Mesodermal cell (in vitro differentiated cells): ENCODE data around the gene SUFU.

Experiments
- H3K27ac ChIP-seq: 2 replicates; pipeline ENCODE4 v1.7.0; 2013; ENCODE audit warnings: mild to moderate bottlenecking, low read depth, low read length, moderate library complexity; ENCODE audit not compliant: severe bottlenecking
- H3K36me3 ChIP-seq: 2 replicates; pipeline ENCODE4 v1.7.1; 2013; ENCODE audit warnings: mild to moderate bottlenecking, low read length, moderate library complexity; ENCODE audit not compliant: control insufficient read depth, insufficient read depth
- H3K4me1 ChIP-seq: one replicate; pipeline ENCODE4 v1.7.1; 2013; ENCODE audit warnings: mild to moderate bottlenecking, low read length; ENCODE audit not compliant: insufficient read depth, control insufficient read depth, poor library complexity, severe bottlenecking
- H3K4me3 ChIP-seq: 2 replicates; pipeline ENCODE4 v1.7.0; 2013; ENCODE audit warnings: low read length, control low read depth, mild to moderate bottlenecking; ENCODE audit not compliant: insufficient read depth, poor library complexity, severe bottlenecking; ENCODE audit errors: extremely low read depth
- H3K9me3 ChIP-seq: 2 replicates; pipeline ENCODE4 v1.7.1; 2013; ENCODE audit warnings: mild to moderate bottlenecking, low read length, moderate library complexity; ENCODE audit not compliant: control insufficient read depth
- WGBS, 2 experiments: methylation state at CpG; one replicate each; pipeline ENCODE4 v1.1.5; 2013; ENCODE audit warnings: missing lambda C conversion rate in 2 of 2; ENCODE audit not compliant: insufficient coverage in 2 of 2; 5-methylcytosine and 5-hydroxymethylcytosine counted together

The SUFU gene

GRCh38 chr10:102675666-102676533 is 172.1 kb downstream of the SUFU start:
- Histone ChIP-seq H3K36me3 (peaks cover 9% of the 10 kb centered on the region), H3K27ac (peak overlapping the region; percentile 92), H3K4me1 (peaks cover 70% of the 10 kb centered on the region), H3K9me3 (no peaks in the 10 kb centered on the region), H3K4me3 (no peak overlapping the region)
- WGBS, 2 experiments = 41 to 59% methylated on average over 9 to 10 of the region's 16 CpGs

- Histone ChIP-seq H3K27ac (peak overlapping the region; percentile 92), H3K4me1 (peaks cover 64% of the 10 kb centered on the region), H3K36me3 (peaks cover 15% of the 10 kb centered on the region), H3K9me3 (no peaks in the 10 kb centered on the region), H3K4me3 (no peak overlapping the region)
- 71 to 74% methylated on average over 4 to 6 of the region's 9 CpGs for whole genome bisulfite sequencing, 2 experiments
These were observed 173.0 kb downstream of the SUFU start for GRCh38 chr10:102676534-102677315.

GRCh38 chr10:102677331-102678067 is 173.7 kb downstream of the SUFU start:
- no peak overlapping the region for H3K4me3 ChIP-seq
- WGBS, 2 experiments = 88 to 92% methylated on average over 8 of the region's 9 CpGs
- no peaks in the 10 kb centered on the region for H3K9me3 ChIP-seq
- H3K4me1 ChIP-seq = peaks cover 62% of the 10 kb centered on the region
- H3K36me3 ChIP-seq = peaks cover 22% of the 10 kb centered on the region
- H3K27ac ChIP-seq = peak overlapping the region; percentile 92

GRCh38 chr10:102678068-102678400 is 174.3 kb downstream of the SUFU start:
- peaks cover 60% of the 10 kb centered on the region for H3K4me1 ChIP-seq
- 81 to 88% methylated on average over 9 of the region's 9 CpGs for WGBS, 2 experiments
- no peak overlapping the region for H3K4me3 ChIP-seq
- peaks cover 27% of the 10 kb centered on the region for H3K36me3 ChIP-seq
- H3K27ac ChIP-seq = no peak overlapping the region
- H3K9me3 ChIP-seq = no peaks in the 10 kb centered on the region

GRCh38 chr10:102678842-102679289 is 175.1 kb downstream of the SUFU start:
- H3K36me3 ChIP-seq = peaks cover 32% of the 10 kb centered on the region
- no peaks in the 10 kb centered on the region for H3K9me3 ChIP-seq
- H3K27ac ChIP-seq = peak overlapping the region; percentile 36
- 18% methylated on average over 8 to 9 of the region's 9 CpGs for WGBS, 2 experiments
- no peak overlapping the region for H3K4me3 ChIP-seq
- peaks cover 52% of the 10 kb centered on the region for H3K4me1 ChIP-seq

- Histone ChIP-seq H3K9me3 (no peaks in the 10 kb centered on the region), H3K36me3 (peaks cover 35% of the 10 kb centered on the region), H3K4me3 (no peak overlapping the region), H3K4me1 (peaks cover 44% of the 10 kb centered on the region), H3K27ac (no peak overlapping the region)
- 96 to 100% methylated on average over 2 to 3 of the region's 4 CpGs for WGBS, 2 experiments
These were observed 175.8 kb downstream of the SUFU start for GRCh38 chr10:102679596-102679995.

- Histone ChIP-seq H3K9me3 (no peaks in the 10 kb centered on the region), H3K4me3 (no peak overlapping the region)
These were observed 177.9 kb downstream of the SUFU start for GRCh38 chr10:102681696-102682095.

GRCh38 chr10:102682416-102682815 is 178.6 kb downstream of the SUFU start:
- 93 to 95% methylated on average over 3 to 4 of the region's 7 CpGs for WGBS, 2 experiments
- H3K9me3 ChIP-seq = no peaks in the 10 kb centered on the region
- H3K4me1 ChIP-seq = peaks cover 19% of the 10 kb centered on the region
- H3K27ac ChIP-seq = no peak overlapping the region
- peaks cover 53% of the 10 kb centered on the region for H3K36me3 ChIP-seq
- H3K4me3 ChIP-seq = no peak overlapping the region

More at GRCh38 chr10:102681696-102682095, 177.9 kb downstream of the SUFU start:
- Histone ChIP-seq H3K4me1 (peaks cover 26% of the 10 kb centered on the region), H3K36me3 (peaks cover 48% of the 10 kb centered on the region), H3K27ac (no peak overlapping the region)
- 82 to 89% methylated on average over 1 to 3 of the region's 5 CpGs for WGBS, 2 experiments

GRCh38 chr10:102682981-102683380 is 179.2 kb downstream of the SUFU start:
- H3K36me3 ChIP-seq = peaks cover 58% of the 10 kb centered on the region
- no peaks in the 10 kb centered on the region for H3K9me3 ChIP-seq
- no peak overlapping the region for H3K4me3 ChIP-seq
- 83 to 100% methylated on average over 1 to 3 of the region's 4 CpGs for WGBS, 2 experiments
- no peak overlapping the region for H3K27ac ChIP-seq
- peaks cover 13% of the 10 kb centered on the region for H3K4me1 ChIP-seq
